HFFc6 (cell line): ENCODE results near the gene CDH23. TPM values are rescaled to one million over a fixed set of nuclear protein-coding genes. Genes with fewer than 3 reads are reported as not detected.

Source experiments
- DNase-seq: peaks from one replicate; pipeline ENCODE4 v3.0.0-alpha.2; 2018
- H3K27ac Mint-ChIP-seq: 2 replicates; pipeline ENCODE4 v1.8.0; 2020; ENCODE audit warnings: mild to moderate bottlenecking, mixed read lengths
- H3K27me3 Mint-ChIP-seq: 2 replicates; pipeline ENCODE4 v1.8.0; 2021; ENCODE audit warnings: mild to moderate bottlenecking, moderate library complexity, mixed read lengths; ENCODE audit not compliant: insufficient read depth
- H3K36me3 Mint-ChIP-seq: 2 replicates; pipeline ENCODE4 v1.8.0; 2021; ENCODE audit warnings: low read depth, mixed read lengths
- H3K4me1 Mint-ChIP-seq: 2 replicates; pipeline ENCODE4 v1.8.0; 2020; ENCODE audit warnings: low read depth, mixed read lengths
- H3K4me3 Mint-ChIP-seq: 2 replicates; pipeline ENCODE4 v1.8.0; 2020; ENCODE audit warnings: mild to moderate bottlenecking, moderate library complexity, mixed read lengths
- H3K9me3 Mint-ChIP-seq: 2 replicates; pipeline ENCODE4 v1.8.0; 2020; ENCODE audit warnings: mild to moderate bottlenecking, mixed read lengths
- total RNA-seq, 6 experiments: library from RNA; stranded (reverse); fragmentation: NEBNext Ultra II Directional; extraction: Animal tissue kit (Norgen Biotek cat#: 25700); gene quantifications; 2 replicates in 1 of 6; 3 replicates in 5 of 6; pipeline ENCODE4 v1.2.3, GENCODE V29; 2021
- TF ChIP-seq, protein P1 (sequence below): fragments of 200-600 bp; sonication (generic); IDR thresholded peaks from 2 replicates; pipeline ENCODE4 v1.5.0; 2021; ENCODE audit warnings: antibody characterized with exemption, mild to moderate bottlenecking

Gene CDH23
- total RNA-seq, 6 experiments from 2014 or later = 0.02 to 0.11 (median 0.04) TPM; not detected in 2

DNA sequence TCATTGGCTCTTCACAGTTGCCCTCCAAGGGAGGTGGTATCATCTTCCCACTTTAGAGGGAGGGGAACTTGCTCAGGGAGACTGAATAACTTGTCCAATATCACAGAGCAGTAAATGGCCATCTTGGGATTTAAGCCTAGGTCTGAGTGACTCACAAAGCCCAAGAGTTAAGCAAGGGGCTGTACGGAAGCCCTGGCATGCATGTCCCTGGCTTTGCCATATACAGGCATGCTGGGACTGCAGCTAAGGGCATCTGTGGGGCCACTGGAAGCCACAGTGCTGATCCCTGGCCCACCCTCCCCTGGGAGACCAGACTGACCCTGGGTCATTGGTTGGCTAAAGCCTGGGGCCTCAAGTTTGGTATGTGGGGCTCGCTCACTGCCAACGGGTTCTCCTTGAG is 373.5 kb downstream of the CDH23 start:
- Mint-ChIP-seq H3K4me1 (peaks cover 90% of the 10 kb centered on the region), H3K4me3 (peak overlapping the region; percentile 74; the same call in 1 of the 2 replicates), H3K36me3 (no peaks in the 10 kb centered on the region), H3K27me3 (peaks cover 8% of the 10 kb centered on the region), H3K9me3 (no peaks in the 10 kb centered on the region), H3K27ac (peak overlapping the region; percentile 99)
- DNase-seq = no peak
- TF ChIP-seq, protein P1, sequence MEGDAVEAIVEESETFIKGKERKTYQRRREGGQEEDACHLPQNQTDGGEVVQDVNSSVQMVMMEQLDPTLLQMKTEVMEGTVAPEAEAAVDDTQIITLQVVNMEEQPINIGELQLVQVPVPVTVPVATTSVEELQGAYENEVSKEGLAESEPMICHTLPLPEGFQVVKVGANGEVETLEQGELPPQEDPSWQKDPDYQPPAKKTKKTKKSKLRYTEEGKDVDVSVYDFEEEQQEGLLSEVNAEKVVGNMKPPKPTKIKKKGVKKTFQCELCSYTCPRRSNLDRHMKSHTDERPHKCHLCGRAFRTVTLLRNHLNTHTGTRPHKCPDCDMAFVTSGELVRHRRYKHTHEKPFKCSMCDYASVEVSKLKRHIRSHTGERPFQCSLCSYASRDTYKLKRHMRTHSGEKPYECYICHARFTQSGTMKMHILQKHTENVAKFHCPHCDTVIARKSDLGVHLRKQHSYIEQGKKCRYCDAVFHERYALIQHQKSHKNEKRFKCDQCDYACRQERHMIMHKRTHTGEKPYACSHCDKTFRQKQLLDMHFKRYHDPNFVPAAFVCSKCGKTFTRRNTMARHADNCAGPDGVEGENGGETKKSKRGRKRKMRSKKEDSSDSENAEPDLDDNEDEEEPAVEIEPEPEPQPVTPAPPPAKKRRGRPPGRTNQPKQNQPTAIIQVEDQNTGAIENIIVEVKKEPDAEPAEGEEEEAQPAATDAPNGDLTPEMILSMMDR = no peak

DNA sequence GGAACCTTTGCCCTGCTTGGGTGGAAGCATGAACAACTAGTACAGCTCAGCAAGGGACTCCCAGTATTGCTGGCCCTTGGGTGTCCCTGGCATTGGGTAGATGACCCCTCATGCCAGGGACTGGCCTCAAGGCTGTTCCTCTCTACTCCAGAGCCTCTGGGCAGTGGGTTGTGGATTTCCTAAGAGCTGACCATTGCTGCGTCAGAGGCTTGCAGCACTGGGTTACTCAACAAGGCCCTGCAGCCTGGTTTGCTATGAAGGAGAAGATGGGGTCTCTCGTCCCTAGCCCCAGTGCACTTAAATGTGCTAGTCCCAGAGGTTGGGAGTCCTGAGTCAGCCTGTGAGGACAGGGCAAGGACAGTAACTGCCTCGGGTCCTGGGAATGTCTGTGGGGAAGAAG is 374.1 kb downstream of the CDH23 start:
- Mint-ChIP-seq H3K27me3 (peaks cover 8% of the 10 kb centered on the region), H3K36me3 (no peaks in the 10 kb centered on the region), H3K4me1 (peaks cover 84% of the 10 kb centered on the region), H3K4me3 (no peak overlapping the region; the same call in 1 of the 2 replicates), H3K9me3 (no peaks in the 10 kb centered on the region), H3K27ac (peak overlapping the region; percentile 38; the same call in 1 of the 2 replicates)
- DNase-seq = no peak
- TF ChIP-seq, protein P1 = no peak

DNA sequence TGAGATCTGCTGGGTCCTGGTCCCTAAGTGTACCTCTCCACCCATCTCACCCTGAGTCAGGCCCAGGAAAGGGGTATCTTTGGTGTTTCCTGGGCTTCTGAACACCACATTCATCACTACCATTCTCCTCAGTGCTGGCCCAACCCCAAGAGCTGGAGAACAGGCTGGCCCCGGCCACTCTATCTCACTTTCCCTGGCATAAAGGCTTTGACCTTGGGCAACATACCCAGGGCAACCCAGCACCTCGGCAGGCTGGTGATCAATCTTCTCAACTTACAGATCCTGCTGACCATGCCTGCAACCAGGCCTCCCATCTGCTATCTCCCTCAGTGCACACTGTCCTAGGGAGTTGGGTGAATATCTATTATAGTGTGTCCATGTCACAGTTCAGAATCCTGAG is 374.5 kb downstream of the CDH23 start:
- Mint-ChIP-seq H3K27ac (no peak overlapping the region), H3K27me3 (peaks cover 11% of the 10 kb centered on the region), H3K4me1 (peaks cover 80% of the 10 kb centered on the region), H3K9me3 (no peaks in the 10 kb centered on the region), H3K4me3 (no peak overlapping the region; the same call in 1 of the 2 replicates), H3K36me3 (no peaks in the 10 kb centered on the region)
- TF ChIP-seq, protein P1 = no peak
- DNase-seq = no peak

DNA sequence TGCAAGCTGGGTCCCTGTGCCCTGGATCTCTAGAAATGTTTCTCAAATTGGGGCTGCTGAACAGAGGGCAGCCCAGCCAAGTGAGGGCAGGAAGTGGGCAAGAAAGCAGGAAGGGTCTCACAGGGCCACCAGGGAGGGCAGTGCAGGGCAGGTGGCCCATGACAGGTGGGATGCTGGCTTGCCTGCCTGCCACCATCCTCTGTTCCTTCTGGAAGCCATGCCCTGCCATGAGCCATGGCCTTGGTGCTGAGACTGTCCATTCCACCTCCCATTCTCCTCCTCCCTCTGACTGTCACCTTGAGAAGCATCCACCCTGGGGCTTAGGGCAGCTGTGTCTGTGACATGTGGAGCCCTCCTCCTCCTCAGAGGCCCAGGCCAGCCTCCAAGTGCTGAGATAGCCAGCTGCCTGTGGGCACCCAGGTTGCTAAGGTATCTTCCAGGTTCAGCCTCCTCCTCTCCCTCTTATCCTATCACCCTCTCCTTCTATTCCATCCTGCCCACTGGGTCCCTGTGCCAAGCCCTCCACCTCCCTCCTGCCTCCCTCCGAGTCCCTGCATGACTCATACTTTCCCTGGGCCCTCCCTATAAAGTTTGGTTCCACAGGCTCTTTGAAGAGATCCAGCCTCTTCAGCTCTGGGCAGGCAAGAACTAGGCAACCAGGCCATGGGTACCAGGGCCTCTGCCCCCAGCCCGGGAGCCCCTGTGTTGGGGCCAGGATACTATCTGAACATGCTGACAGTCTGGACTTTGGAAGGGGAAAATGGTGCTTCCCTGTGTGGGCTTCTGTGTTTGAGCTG is 375.3 kb downstream of the CDH23 start:
- peak overlapping the region; percentile 58 for H3K27ac Mint-ChIP-seq
- peak overlapping the region; percentile 85 for H3K4me3 Mint-ChIP-seq
- peaks cover 7% of the 10 kb centered on the region for H3K27me3 Mint-ChIP-seq
- peak; percentile 67 for DNase-seq
- H3K4me1 Mint-ChIP-seq = peaks cover 72% of the 10 kb centered on the region
- TF ChIP-seq, protein P1 = no peak
- no peaks in the 10 kb centered on the region for H3K36me3 Mint-ChIP-seq
- no peaks in the 10 kb centered on the region for H3K9me3 Mint-ChIP-seq

DNA sequence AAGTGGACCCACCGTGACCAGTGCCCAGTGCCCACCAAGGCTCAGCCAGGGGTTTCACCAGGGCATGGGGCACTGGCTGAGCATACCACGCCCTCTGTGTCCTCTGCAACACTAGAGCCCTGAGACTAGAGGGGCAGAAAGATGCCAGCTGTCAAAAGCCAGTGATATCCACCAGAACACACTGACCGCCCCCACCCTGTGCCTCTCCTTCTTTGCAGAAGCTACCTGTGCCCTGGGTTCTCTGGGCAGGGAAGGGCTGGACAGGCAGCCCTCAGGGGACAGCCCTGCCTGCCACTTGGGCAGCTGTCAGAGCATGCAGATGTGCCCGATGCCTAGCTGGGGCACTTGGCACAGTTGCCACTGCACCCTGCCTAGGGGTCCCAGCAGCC is 376.1 kb downstream of the CDH23 start:
- H3K27ac Mint-ChIP-seq = peak overlapping the region; percentile 58; the same call in 1 of the 2 replicates

More for the DNA sequence above, 376.1 kb downstream of the CDH23 start:
- H3K4me3 Mint-ChIP-seq = peak overlapping the region; percentile 85
- no peaks in the 10 kb centered on the region for H3K36me3 Mint-ChIP-seq
- TF ChIP-seq, protein P1 = no peak
- peaks cover 64% of the 10 kb centered on the region for H3K4me1 Mint-ChIP-seq
- no peak for DNase-seq
- peaks cover 7% of the 10 kb centered on the region; the same call in 1 of the 2 replicates for H3K27me3 Mint-ChIP-seq
- H3K9me3 Mint-ChIP-seq = no peaks in the 10 kb centered on the region
